Pons (tissue), 1 donor: Measurements from ENCODE around the gene GJA4.
"Not testable (repeated sequence)": the region's sequence is repeated elsewhere in the genome, so short reads cannot be mapped to it uniquely, and the experiment has no call there.

Experiments used
- DNase-seq: peaks from one replicate; pipeline ENCODE4 v3.0.0-alpha.2; 2016; ENCODE audit warnings: low spot score

Gene GJA4

DNA sequence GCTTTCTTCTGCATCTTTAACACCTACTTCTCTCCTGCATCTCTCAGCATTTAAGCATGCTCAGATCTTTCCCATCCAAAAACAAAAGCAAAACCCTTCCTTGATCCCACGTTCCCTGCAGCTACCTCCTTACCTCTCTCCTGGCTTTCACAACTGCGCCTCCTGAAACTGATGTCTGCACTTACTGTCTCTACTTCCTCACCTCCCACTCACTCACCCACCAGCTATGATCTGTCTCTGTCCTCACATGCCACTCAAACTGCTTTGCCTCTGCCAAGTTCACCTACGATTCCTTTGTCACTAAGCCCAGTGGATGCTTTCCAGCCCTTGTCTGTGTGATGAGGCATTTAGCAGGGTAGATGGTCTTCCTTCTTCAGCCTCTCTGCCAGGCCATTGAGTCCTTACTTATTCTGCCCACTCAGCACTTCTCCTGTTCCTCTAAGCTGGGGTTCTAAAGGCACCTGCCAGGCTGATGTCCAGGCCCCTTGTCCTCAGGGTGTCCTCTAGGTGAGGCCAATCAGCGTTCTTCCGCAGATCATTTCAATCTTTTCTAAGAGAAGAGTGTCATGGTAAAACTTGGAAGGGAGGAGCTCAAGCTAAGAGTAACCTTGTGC is 21.8 kb upstream of the GJA4 start:
- no peak for DNase-seq

DNA sequence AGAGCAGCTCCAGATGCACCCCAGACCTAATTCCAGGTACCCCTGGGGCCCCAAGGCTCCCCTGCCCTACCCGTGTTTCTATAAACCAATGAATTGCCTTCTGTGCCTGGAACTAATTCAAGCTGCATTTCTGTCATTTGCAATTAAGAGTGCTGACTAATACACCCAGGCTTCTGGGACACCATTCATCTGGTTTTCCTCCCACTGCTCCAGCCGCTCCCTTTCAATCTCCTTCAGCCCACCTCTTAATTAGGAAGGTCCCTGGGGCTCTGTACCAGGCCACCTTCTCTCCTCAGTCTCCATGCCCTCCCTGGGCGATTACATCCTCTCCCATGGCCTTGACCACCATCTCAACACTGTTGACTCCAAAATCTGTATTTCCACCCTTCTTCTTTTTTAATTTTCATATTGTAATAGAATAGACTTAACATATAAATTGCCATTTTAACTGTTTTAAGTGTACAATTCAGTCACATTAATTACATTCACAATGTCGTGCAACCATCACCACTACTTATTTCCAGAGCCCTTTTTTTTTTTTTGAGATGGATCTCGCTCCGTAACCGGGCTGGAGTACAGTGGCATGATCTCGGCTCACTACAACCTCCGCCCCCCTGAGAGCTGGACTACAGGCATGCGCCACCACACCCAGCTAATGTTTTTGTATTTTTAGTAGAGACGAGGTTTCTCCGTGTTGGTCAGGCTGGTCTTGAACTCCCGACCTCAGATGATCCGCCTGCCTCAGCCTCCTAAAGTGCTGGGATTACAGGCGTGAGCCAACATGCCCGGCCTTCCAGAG is 21.0 kb upstream of the GJA4 start:
- DNase-seq = no peak

DNA sequence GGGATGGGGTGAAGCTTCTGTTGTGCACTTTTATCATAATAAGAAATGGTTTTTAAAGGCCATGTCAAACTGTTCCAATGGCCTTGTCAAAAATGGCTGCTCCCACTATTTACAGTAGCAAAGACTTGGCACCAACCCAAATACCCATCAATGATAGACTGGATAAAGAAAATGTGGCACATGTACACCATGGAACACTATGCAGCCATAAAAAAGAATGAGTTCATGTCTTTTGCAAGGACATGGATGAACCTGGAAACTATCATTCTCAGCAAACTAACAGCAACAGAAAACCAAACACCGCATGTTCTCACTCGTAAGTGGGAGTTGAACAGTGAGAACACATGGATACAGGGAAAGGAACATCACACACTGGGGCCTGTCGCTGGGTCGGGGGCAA is 19.7 kb upstream of the GJA4 start:
- not testable (repeated sequence) for DNase-seq

DNA sequence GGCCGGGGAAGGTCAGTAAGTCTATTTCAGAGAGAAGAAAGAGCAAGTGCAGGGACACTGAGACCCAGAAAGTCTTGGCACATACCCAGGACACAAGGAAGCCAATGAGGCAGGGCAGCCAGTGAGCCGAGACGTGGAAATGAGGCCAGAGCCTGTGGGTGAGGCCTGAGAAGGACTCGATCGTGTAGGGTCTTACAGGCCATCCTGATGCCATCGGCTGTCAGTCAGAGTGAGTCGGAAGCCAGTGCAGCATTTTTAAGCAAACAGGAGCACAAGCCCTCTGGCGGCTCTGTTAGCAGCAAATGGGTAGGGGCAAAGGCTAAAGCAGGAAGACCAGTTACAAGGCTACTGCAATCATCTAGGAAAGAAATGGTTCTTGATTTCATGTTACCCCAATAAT is 17.8 kb upstream of the GJA4 start:
- no peak for DNase-seq

DNA sequence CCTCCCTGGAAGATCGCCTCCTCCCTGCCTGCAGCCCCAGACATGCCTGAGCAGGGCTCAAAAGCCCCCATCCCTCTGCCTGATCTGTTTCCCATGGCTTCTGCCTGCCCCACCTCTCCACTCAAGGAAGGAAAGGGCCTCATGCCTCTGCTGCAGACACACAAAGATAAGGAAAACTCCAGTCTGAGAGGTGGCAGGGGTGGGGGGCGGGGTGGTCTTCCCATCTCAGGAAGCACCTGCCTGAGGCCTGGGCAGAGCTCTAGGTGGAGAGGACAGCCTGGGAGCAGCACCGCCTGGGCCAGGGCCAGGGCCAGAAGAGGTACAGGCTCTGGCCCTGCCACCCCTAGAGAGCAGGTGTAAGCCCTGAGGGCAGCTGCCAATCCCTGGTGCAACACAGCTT is 15.9 kb upstream of the GJA4 start:
- no peak for DNase-seq

DNA sequence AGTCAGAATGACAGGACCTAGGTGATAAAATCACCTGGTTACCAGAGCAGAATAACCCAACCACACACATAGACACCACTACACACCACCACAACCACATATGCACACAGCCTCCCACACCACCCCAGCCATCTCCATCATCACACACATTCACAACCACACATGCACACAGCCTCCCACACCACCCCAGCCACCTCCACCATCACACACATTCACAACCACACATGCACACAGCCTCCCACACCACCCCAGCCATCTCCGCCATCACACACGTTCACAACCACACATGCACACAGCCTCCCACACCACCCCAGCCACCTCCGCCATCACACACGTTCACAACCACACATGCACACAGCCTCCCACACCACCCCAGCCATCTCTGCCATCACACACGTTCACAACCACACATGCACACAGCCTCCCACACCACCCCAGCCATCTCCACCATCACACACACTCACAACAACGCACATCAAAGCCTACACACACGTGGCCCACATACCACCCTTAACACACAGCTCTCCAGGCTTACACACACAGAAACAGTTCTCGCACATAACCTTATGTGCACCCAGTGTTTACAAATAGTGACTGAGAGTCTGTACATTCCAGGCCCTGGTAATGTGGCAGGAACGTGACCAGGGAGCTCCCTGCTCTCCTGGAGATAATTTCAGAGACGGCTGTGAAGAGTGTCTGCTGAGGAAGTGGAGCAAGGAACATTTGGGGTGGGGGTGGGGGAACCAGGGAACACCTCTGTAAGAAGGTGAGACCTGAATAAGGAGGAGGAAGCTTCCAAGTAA is 15.1 kb upstream of the GJA4 start:
- no peak for DNase-seq

DNA sequence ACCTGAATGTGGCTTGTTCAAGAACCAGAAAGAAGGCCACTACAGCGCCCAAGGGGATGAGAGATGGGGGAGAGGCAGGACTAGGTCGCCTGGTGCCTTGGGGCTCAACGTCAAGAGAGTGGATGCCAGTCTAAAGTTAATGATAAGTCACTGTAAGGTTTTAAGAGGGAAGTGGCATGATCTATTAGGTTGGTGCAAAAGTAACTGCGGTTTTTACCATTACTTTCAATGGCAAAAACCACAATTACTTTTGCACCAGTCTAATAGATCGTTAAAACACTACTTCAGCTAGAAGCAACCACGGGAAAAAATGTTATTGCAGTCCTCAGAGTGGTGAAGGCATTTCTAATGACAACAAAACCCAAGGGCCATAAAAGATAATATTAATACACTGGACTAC is 14.4 kb upstream of the GJA4 start:
- no peak for DNase-seq

DNA sequence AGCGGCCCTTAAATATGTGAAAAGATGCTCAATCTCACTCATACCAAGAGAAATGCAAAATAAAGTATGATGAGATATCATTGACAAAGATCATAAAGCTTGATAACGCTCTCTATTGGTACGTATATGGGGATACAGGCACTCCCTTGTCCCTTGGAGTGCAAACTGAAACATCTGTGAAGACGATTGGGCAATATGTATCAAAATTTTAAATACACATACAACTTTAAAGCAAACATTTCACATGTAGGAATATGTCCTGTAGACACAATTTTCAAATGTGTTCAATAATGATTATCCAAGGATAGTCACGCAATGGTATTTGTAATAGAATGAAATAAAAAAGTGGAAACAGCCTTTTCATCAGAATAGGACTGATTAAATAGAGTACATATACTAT is 13.8 kb upstream of the GJA4 start:
- no peak for DNase-seq

DNA sequence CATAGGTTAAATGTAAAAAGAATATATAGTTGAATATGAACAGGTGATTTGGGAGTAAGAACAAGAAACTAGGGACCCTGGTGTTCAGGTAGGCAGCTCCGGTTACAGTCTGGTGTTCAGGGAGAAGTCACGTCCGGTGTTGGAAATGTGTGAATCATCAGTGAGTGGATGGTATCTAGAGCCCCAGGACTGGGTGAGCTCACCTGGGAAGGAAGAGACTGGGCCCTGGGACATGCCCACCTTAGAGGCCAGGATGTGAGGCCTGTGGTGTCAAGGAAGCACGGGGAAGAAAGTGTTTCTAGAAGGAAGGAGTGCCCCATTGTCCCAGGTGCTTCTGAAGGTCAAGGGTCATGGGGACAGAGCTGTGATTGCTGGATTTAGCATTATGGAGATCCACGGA is 13.3 kb upstream of the GJA4 start:
- no peak for DNase-seq

DNA sequence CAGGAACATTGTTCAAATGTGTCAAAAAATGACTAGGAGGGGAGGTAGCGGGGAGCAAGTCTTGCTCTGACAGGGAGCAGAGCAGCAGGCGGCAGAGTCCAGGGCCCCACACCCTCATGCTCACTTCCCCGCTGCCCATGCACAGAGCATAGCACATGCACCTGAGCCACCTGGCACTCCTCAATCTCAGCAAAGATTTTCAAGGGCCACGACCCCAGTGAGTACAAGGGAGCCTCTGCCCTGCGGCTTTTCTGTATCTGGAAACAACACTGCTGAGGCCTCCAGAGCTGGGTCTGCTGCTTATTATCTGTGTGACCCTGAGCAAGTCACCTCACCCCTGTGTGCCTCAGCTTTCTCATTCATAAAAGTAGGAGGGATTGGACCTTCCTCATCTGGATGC is 12.8 kb upstream of the GJA4 start:
- no peak for DNase-seq

DNA sequence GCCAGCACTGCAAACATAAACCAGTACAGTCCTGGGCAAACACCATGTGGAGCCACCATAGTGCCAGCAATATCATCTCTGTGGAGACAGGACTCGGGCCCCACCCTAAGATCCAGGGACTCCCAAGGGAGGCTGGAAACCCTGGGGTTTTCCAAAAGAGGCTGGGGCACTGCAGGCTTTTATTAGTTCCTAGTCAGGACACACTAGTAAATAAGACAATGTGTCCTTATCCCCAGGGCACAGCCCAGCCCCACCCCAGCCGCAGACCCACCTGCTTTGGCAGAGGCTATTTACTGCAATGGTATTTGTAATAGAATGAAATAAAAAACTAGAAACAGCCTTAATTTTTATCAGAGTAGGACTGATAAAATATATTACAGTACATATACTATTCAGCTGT is 12.3 kb upstream of the GJA4 start:
- DNase-seq = no peak

DNA sequence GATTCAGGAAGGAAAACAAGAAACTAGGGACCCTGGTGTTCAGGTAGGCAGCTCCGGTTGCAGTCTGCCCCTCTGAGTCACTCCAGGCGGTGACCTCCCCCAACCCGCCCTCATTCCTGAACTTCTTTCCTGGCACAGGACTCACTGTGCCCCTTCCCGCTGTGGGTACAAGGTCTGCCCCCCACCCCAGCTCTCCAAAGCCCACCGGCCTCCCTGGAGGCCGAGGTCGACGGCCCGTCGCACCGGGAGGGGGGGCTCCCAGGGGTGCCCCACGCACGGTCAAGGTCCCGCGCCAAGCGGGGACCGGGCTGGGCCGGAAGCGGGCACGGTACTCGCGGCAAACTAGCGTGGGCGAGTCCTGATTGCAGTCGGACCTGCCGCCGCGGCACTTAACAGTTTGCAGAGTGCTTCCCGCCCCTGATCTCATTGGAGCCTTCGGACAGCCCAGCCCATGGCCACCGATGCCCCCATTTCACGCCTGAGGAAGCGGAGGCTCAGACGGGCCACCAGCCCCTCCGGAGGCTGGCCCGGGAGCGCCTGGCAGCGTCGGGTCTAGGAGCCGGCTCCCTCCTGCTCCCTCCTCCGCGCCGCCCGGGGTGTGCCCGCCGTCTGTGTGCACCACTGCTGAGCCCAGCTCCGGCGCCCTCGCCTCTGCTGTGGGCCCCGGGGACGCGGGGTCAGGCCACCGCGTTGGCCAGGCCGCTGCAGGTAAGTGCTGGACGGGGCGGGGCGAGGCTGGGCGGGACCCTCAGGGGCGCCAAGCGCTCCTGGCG is 11.5 kb upstream of the GJA4 start, which contains the start of gene GJB3:
GJB3 (plus strand) TSS at position 144 of the 773 bp plus-strand sequence. CDS start 3,549 bp downstream, outside the sequence.
- DNase-seq = no peak

DNA sequence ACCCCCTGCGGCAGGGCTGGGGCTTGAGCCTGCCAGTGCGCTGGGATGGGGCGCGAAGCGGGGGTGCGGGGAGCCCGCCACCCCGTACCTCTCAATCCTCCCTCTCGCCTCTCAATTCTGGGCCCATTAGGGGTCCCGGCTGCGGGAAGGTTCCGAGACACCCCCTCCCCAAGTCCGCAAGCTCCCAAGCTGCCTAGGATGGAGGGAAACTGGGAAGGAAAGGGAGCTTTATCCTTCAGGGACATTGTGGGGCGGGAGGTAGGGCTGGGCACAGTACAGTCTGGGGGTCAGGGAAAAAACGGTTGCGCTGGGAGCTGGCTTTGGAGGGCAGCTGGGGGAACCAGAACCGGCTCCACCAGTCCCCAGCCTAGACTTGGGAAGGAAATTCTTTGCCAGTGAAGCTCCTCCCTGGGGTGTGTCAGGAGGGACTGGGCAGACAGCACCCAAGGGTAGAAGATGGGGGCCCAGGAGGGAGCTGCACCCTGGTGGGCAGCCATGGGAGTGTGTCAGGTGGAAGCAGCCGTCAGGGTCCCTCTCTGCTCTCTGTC is 10.9 kb upstream of the GJA4 start:
- DNase-seq = no peak

DNA sequence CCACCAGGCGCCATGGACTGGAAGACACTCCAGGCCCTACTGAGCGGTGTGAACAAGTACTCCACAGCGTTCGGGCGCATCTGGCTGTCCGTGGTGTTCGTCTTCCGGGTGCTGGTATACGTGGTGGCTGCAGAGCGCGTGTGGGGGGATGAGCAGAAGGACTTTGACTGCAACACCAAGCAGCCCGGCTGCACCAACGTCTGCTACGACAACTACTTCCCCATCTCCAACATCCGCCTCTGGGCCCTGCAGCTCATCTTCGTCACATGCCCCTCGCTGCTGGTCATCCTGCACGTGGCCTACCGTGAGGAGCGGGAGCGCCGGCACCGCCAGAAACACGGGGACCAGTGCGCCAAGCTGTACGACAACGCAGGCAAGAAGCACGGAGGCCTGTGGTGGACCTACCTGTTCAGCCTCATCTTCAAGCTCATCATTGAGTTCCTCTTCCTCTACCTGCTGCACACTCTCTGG is 8.0 kb upstream of the GJA4 start:
- DNase-seq = no peak

DNA sequence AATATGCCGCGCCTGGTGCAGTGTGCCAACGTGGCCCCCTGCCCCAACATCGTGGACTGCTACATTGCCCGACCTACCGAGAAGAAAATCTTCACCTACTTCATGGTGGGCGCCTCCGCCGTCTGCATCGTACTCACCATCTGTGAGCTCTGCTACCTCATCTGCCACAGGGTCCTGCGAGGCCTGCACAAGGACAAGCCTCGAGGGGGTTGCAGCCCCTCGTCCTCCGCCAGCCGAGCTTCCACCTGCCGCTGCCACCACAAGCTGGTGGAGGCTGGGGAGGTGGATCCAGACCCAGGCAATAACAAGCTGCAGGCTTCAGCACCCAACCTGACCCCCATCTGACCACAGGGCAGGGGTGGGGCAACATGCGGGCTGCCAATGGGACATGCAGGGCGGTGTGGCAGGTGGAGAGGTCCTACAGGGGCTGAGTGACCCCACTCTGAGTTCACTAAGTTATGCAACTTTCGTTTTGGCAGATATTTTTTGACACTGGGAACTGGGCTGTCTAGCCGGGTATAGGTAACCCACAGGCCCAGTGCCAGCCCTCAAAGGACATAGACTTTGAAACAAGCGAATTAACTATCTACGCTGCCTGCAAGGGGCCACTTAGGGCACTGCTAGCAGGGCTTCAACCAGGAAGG is 7.4 kb upstream of the GJA4 start:
- no peak for DNase-seq

DNA sequence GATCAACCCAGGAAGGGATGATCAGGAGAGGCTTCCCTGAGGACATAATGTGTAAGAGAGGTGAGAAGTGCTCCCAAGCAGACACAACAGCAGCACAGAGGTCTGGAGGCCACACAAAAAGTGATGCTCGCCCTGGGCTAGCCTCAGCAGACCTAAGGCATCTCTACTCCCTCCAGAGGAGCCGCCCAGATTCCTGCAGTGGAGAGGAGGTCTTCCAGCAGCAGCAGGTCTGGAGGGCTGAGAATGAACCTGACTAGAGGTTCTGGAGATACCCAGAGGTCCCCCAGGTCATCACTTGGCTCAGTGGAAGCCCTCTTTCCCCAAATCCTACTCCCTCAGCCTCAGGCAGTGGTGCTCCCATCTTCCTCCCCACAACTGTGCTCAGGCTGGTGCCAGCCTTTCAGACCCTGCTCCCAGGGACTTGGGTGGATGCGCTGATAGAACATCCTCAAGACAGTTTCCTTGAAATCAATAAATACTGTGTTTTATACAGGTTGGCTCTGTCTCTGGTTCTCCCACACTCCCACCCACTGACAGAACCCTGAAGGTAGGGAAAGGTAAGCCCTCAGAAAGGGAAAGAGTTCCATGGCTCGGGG is 6.8 kb upstream of the GJA4 start:
- no peak for DNase-seq

DNA sequence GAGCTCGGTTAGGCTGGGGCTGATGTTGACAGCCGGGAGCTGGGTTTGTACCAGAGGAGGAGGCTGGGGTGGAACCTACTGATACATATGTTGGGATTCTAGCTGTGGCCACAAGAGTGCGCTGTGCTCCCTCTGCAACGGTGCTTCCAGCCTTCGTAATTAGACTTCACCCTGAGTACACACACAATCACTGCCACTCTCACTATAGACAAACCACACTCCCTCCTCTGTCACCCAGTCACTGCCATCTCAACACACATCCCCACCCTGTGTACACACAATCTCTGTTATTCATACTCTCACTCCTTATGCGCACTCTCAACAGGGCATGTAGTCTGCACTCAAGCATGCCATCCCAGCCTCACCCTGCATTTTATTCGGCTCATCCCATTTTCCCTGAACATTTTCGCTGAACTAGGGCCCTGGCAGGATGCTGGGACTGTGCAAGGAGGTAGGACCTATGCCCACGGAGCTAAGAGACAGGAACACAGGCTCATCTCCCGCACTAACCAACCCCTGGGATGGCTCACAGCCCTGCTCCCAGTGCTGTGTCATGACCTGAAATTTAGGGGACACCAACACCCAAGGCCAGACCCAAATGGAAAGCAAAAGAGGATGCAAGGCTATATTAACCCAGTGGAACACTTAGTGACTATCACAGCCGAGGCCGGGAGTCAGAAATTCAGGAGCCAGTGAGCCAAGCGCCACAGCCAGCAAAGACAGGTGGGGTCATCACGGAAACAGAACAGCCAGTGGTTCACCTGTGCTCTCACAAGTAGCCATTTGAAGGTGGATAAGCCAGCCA is 6.1 kb upstream of the GJA4 start:
- DNase-seq = peak; percentile 80

DNA sequence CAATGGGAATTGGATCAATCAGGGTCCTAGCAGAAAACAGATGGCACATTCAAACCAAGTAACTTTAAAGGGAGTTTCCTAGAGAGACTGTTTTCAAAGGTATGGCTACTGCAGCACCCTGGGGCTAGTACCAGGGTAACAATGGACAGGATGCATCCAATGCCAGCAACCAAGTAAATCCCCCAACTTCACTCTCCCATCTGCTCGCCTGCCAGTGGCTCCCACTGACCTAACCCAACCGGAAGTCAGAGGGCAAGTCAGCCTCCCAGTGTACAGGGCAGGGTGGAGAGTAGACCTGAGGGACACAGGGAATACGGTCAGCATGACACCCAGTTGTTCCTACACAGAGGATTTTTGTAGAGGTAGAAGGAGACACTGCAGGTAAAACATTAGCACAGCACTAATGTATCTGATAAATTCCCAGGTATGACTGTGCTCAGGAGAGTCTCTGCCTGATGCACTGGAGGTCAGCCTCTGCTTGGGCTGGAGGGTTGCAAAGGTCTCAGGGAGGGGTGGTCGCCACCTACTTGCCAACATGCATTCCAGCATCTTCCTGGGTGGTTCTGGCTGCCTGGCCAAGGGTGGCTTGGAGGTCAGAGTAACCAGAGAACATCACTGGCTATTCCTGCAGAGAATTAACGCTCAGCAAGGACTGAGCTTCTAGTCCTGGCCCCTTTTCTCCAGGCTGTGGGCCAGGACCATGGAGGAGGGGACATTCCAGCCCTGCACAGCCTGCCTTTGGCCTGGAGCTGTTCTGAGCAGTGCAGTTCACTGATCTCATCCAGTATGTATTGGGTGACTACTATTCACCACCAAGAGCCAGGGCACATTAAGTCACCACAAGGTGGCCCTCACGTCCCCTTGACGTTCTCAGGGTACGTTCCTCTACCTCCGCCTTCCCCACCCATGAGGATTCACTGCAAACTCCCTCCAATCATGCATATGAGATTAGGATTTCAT is 5.1 kb upstream of the GJA4 start:
- DNase-seq = no peak

DNA sequence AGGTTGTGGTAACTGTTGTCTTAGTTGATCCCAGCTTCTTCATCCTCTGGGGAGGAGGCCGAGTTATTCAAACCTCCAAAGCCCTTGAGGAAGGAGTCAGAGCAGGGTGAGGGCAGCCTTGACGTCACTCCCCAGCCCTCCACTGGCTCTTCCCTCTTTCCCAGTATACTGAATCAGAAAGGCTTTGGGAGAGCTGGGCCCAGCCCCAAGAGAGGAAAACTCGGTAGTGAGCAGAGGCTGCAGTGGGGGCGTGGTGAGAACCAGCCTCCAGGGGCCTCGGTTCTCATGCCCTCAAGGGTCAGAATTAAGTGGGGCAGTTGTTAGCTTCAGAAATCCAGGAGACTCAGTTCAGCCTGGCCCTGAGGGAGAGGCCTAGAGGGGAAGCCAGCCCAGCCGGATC is 1.8 kb upstream of the GJA4 start:
- no peak for DNase-seq
